ENCODE data around the gene MLPH. TPM values are rescaled to one million over a fixed set of nuclear protein-coding genes. Genes with fewer than 3 reads are reported as not detected.

Gene MLPH
- total and polyA plus RNA-seq, 2 of the 13 experiments (the other 11 are each of a cell fraction or from before 2014, with no cell fraction given): 0.12 TPM; not detected in 1

GRCh38 chr2:237444071-237444470 lies 43.0 kb upstream of the MLPH start:
- no peak overlapping the region for H2AFZ ChIP-seq (ENCODE audit: low read length)
- no peak for TF ChIP-seq EED (CRISPR knock-in tag; IDR thresholded peaks at IDR 0.05)
- TF ChIP-seq MTA3 (CRISPR knock-in tag; IDR thresholded peaks at IDR 0.05): no peak
- TF ChIP-seq SMAD9 (CRISPR knock-in tag; IDR thresholded peaks at IDR 0.05): no peak
- no peak for TF ChIP-seq HMG20A (CRISPR knock-in tag; IDR thresholded peaks at IDR 0.05; ENCODE audit: borderline replicate concordance)
- no peak for TF ChIP-seq ZSCAN31 (CRISPR knock-in tag; IDR thresholded peaks at IDR 0.05; ENCODE audit: low read depth)
- no peak for TF ChIP-seq NKX3-1 (CRISPR knock-in tag; IDR thresholded peaks at IDR 0.05)
- no peak for TF ChIP-seq ZNF10 (CRISPR knock-in tag; IDR thresholded peaks at IDR 0.05; ENCODE audit: borderline replicate concordance, low read depth)
- TF ChIP-seq ZNF234 (CRISPR knock-in tag; conservative IDR thresholded peaks at IDR 0.05): no peak
- no peak for TF ChIP-seq MAX (IDR thresholded peaks at IDR 0.05)
- no peak for TF ChIP-seq ZNF850 (CRISPR knock-in tag; conservative IDR thresholded peaks at IDR 0.05)
- no peak for TF ChIP-seq ZNF354B (CRISPR knock-in tag; IDR thresholded peaks at IDR 0.05)
- TF ChIP-seq HHEX (CRISPR knock-in tag; IDR thresholded peaks at IDR 0.05): no peak
- TF ChIP-seq, protein P1, sequence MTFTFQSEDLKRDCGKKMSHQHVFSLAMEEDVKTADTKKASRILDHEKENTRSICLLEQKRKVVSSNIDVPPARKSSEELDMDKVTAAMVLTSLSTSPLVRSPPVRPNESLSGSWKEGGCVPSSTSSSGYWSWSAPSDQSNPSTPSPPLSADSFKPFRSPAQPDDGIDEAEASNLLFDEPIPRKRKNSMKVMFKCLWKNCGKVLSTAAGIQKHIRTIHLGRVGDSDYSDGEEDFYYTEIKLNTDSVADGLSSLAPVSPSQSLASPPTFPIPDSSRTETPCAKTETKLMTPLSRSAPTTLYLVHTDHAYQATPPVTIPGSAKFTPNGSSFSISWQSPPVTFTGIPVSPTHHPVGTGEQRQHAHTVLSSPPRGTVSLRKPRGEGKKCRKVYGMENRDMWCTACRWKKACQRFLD (CRISPR knock-in tag; IDR thresholded peaks at IDR 0.05; ENCODE audit: borderline replicate concordance): no peak
- TF ChIP-seq, protein P2, sequence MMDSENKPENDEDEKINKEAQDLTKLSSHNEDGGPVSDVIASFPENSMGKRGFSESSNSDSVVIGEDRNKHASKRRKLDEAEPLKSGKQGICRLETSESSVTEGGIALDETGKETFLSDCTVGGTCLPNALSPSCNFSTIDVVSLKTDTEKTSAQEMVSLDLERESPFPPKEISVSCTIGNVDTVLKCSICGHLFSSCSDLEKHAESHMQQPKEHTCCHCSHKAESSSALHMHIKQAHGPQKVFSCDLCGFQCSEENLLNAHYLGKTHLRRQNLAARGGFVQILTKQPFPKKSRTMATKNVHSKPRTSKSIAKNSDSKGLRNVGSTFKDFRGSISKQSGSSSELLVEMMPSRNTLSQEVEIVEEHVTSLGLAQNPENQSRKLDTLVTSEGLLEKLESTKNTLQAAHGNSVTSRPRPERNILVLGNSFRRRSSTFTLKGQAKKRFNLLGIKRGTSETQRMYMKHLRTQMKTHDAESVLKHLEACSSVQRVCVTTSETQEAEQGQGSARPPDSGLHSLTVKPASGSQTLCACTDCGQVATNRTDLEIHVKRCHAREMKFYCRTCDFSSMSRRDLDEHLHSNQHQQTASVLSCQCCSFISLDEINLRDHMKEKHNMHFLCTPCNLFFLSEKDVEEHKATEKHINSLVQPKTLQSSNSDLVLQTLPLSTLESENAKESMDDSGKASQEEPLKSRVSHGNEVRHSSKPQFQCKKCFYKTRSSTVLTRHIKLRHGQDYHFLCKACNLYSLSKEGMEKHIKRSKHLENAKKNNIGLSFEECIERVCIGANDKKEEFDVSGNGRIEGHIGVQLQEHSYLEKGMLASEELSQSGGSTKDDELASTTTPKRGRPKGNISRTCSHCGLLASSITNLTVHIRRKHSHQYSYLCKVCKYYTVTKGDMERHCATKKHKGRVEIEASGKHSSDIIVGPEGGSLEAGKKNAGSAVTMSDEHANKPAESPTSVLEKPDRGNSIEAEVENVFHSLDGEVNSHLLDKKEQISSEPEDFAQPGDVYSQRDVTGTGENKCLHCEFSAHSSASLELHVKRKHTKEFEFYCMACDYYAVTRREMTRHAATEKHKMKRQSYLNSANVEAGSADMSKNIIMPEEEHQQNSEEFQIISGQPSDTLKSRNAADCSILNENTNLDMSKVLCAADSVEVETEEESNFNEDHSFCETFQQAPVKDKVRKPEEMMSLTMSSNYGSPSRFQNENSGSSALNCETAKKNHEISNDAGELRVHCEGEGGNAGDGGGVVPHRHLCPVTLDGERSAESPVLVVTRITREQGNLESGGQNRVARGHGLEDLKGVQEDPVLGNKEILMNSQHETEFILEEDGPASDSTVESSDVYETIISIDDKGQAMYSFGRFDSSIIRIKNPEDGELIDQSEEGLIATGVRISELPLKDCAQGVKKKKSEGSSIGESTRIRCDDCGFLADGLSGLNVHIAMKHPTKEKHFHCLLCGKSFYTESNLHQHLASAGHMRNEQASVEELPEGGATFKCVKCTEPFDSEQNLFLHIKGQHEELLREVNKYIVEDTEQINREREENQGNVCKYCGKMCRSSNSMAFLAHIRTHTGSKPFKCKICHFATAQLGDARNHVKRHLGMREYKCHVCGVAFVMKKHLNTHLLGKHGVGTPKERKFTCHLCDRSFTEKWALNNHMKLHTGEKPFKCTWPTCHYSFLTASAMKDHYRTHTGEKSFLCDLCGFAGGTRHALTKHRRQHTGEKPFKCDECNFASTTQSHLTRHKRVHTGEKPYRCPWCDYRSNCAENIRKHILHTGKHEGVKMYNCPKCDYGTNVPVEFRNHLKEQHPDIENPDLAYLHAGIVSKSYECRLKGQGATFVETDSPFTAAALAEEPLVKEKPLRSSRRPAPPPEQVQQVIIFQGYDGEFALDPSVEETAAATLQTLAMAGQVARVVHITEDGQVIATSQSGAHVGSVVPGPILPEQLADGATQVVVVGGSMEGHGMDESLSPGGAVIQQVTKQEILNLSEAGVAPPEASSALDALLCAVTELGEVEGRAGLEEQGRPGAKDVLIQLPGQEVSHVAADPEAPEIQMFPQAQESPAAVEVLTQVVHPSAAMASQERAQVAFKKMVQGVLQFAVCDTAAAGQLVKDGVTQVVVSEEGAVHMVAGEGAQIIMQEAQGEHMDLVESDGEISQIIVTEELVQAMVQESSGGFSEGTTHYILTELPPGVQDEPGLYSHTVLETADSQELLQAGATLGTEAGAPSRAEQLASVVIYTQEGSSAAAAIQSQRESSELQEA (CRISPR knock-in tag; IDR thresholded peaks at IDR 0.05; ENCODE audit: not compliant biosample characterization): no peak
- TF ChIP-seq ZMAT3 (CRISPR knock-in tag; conservative IDR thresholded peaks at IDR 0.05): no peak
- BruUV-seq (replicated peaks): no TSS peak
- H3K9me3 ChIP-seq (ENCODE audit: low read length): no peaks in the 10 kb centered on the region
- DNase-seq (ENCODE audit: low spot score) (no peak), ATAC-seq (no peak), FAIRE-seq (no peak)
- no peaks in the 10 kb centered on the region for H4K20me1 ChIP-seq (ENCODE audit: insufficient read depth, low read length)
- intact Hi-C loops (cut with micrococcal nuclease; ENCODE audit: unreplicated experiment): no loop called here
- H3K4me3 ChIP-seq (replicated peaks in 1 of 3; ENCODE audit: insufficient read depth in 1 of 3, low read depth in 2 of 3, low read length in 3 of 3): no peak overlapping the region
- in situ Hi-C loops (cut with HindIII; ENCODE audit: extremely low pct_ligation_motif_present, low pct_unique_long_range_greater_than_20kb): no loop called here
- H3K36me3 ChIP-seq (replicated peaks in 1 of 2; ENCODE audit: control insufficient read depth in 1 of 2, insufficient read depth in 2 of 2, low read length in 2 of 2): no peaks in the 10 kb centered on the region
- peaks cover 2 to 30% of the 10 kb centered on the region in 2 experiments; a peak in 4 of 5 replicates for H3K27me3 ChIP-seq (ENCODE audit: control insufficient read depth in 1 of 2, insufficient read depth in 2 of 2, low read length in 2 of 2)
- ChIA-PET CTCF (ENCODE audit: low intra/inter-chr PET ratio, low total read pairs) (no interaction called here), POLR2A (no interaction called here)
- H3K4me1 ChIP-seq (ENCODE audit: insufficient read depth, low read length): no peaks in the 10 kb centered on the region
- no peaks in the 10 kb centered on the region for H3K79me2 ChIP-seq (ENCODE audit: insufficient read depth, low read length)
- 5% methylated on average over 2 of the region's 2 CpGs for WGBS (ENCODE audit: low lambda C conversion rate)
- no peak overlapping the region for H3K27ac ChIP-seq (ENCODE audit: extremely low read length, insufficient read depth, low read length)
- H3K4me2 ChIP-seq (ENCODE audit: low read depth, low read length): no peak overlapping the region
- H3K9ac ChIP-seq (ENCODE audit: insufficient read depth, low read depth, low read length): no peak overlapping the region
